Lower leg skin (tissue), 4 donors: ENCODE measurements around the gene KISS1R. TPM values are rescaled to one million over a fixed set of nuclear protein-coding genes. Genes with fewer than 3 reads are reported as not detected.

ENCODE experiments used
- DNase-seq, 2 donors: peaks; one replicate each; pipeline ENCODE4 v3.0.0-alpha.2; 2019; ENCODE audit warnings: low spot score in 2 of 2
- H3K4me3 ChIP-seq: fragments of 200-600 bp; sonication (generic); 2 replicates; pipeline ENCODE4 v1.5.1; 2017; ENCODE audit warnings: mild to moderate bottlenecking, low read depth; ENCODE audit not compliant: poor library complexity, severe bottlenecking
- CTCF ChIP-seq, 3 donors: fragments of 450-650 bp; IDR thresholded peaks; one replicate each; pipeline ENCODE4 v1.5.1; 2016; ENCODE audit warnings: antibody characterized with exemption in 3 of 3, mild to moderate bottlenecking in 3 of 3, moderate library complexity in 2 of 3
- POLR2A ChIP-seq, 2 donors: fragments of 450-650 bp; IDR thresholded peaks; one replicate each; pipeline ENCODE4 v1.6.1; 2016 to 2017; ENCODE audit warnings: antibody characterized with exemption in 2 of 2, mild to moderate bottlenecking in 1 of 2, moderate library complexity in 1 of 2
- WGBS, 2 donors: methylation state at CpG; one replicate each; pipeline ENCODE4 v1.1.5; 2018; 5-methylcytosine and 5-hydroxymethylcytosine counted together
- intact Hi-C: fragments of 100-400 bp; cut with DNase I; formaldehyde crosslinking; loops from one replicate; pipeline ENCODE4 v1.15.0; 2023; ENCODE audit warnings: low total_unique reads
- total RNA-seq, 4 donors: library from RNA; depleted of rRNA; stranded (reverse); fragments of >200 nt; gene quantifications; one replicate each; pipeline ENCODE4 v1.1.0, GENCODE V29; 2016

Gene KISS1R
- total RNA-seq, 4 donors from 2014 or later = 0.88 to 3.5 TPM; not detected in 2

GRCh38 chr19:964116-964520, 47.0 kb downstream of the KISS1R start:
- WGBS, 2 donors = 94 to 97% methylated on average over 16 of the region's 16 CpGs
- no peak overlapping the region for H3K4me3 ChIP-seq
- DNase-seq = no peak
- intact Hi-C loops = no loop called here
- TF ChIP-seq POLR2A (IDR thresholded peaks at IDR 0.05) (no peak), CTCF (IDR thresholded peaks at IDR 0.05) (no peak)

DNA sequence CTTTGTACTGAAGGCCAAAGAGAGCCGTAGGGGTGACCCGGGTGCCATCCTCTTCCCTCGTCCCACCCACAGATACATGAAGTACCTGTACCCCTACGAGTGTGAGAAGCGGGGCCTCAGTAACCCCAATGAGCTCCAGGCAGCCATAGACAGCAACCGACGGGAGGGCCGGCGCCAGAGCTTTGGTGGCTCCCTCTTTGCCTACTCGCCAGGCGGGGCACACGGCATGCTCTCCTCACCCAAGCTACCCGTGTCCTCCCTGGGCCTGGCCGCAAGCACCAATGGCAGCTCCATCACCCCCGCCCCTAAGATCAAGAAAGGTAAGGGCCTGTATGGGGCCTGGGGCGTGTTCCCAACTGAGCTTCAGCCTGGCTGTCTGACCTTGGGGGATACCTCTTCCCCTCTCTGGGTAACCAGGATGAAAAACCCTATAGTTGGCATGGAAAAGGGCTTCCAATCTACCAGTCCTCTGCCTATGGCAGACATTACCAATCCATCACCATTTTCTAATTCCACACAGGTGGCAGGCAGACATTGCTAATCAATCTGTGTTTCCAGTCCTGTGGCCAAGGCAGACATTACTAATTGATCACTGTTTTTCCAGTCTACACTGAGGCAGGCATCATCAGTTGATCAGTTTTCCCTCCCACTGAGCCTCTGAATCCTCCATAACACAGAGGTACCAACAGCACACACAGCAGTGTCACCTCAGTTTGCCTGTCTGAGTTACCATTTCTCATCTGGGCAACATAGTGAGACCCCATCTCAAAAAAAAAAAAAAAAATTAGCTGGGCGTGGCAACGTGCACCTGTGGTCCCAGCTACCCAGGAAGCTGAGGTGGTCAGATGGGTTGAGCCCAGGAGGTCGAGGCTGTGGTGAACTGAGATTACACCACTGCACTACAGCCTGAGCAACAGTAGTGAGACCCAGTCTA, 47.9 kb downstream of the KISS1R start:
- 96% methylated on average over 19 of the region's 19 CpGs for WGBS, 2 donors
- no peak for TF ChIP-seq CTCF (IDR thresholded peaks at IDR 0.05)
- TF ChIP-seq POLR2A (IDR thresholded peaks at IDR 0.05) = no peak
- intact Hi-C loops = no loop called here
- H3K4me3 ChIP-seq = no peak overlapping the region
- no peak for DNase-seq

GRCh38 chr19:966485-967088, 49.5 kb downstream of the KISS1R start:
- WGBS, 2 donors = 86 to 88% methylated on average over 17 of the region's 17 CpGs
- TF ChIP-seq CTCF (IDR thresholded peaks at IDR 0.05) = no peak
- no peak for TF ChIP-seq POLR2A (IDR thresholded peaks at IDR 0.05)
- H3K4me3 ChIP-seq = no peak overlapping the region
- no peak for DNase-seq
- intact Hi-C loops = no loop called here

Other genes with a start within 250 kb of the KISS1R start
- 10 to 100 TPM; 14.4 to 51.6 (median 43.5) TPM for gene FSTL3, start 240.9 kb upstream of the KISS1R start, total RNA-seq
- gene PRSS57, start 221.9 kb upstream of the KISS1R start, total RNA-seq = under 1 TPM in 1 of 4 donors, not detected in 3; 0.32 TPM
- gene PALM, start 208.4 kb upstream of the KISS1R start, total RNA-seq = 10 to 100 TPM; 25.1 to 92.3 (median 41.9) TPM
- 1 to 10 TPM in 2 of 4 donors, under 1 TPM in 2; 0.08 to 2.8 (median 0.92) TPM for gene MISP, start 166.2 kb upstream of the KISS1R start, total RNA-seq
- gene PTBP1, start 119.9 kb upstream of the KISS1R start, total RNA-seq = 100 to 1,000 TPM; 167 to 237 (median 205) TPM
- gene PLPPR3, start 95.4 kb upstream of the KISS1R start, total RNA-seq = not detected
- under 1 TPM in 2 of 4 donors, not detected in 2; 0.37 to 0.76 TPM for gene AZU1, start 89.5 kb upstream of the KISS1R start, total RNA-seq
- gene PRTN3, start 76.3 kb upstream of the KISS1R start, total RNA-seq = under 1 TPM in 1 of 4 donors, not detected in 3; 0.86 TPM
- gene ELANE, start 65.0 kb upstream of the KISS1R start, total RNA-seq = 1 to 10 TPM in 1 of 4 donors, under 1 TPM in 1, not detected in 2; 0.51 to 1.9 TPM
- 100 to 1,000 TPM; 263 to 871 (median 364) TPM for gene CFD, start 57.7 kb upstream of the KISS1R start, total RNA-seq
- gene MED16, start 24.1 kb upstream of the KISS1R start, total RNA-seq = 10 to 100 TPM; 41.7 to 62.3 (median 45.5) TPM
- not detected for gene RNU6-9, start 23.8 kb upstream of the KISS1R start, total RNA-seq
- 10 to 100 TPM; 58.1 to 75.6 (median 65.8) TPM for gene R3HDM4, start 4.1 kb upstream of the KISS1R start, total RNA-seq
- 1 to 10 TPM; 1.8 to 9.4 (median 5.6) TPM for gene ARID3A, start 8.7 kb downstream of the KISS1R start, total RNA-seq
- gene WDR18, start 67.0 kb downstream of the KISS1R start, total RNA-seq = 10 to 100 TPM; 29.0 to 66.9 (median 39.9) TPM
- not detected for gene GRIN3B, start 83.1 kb downstream of the KISS1R start, total RNA-seq
- 100 to 1,000 TPM; 180 to 299 (median 226) TPM for gene TMEM259, start 103.8 kb downstream of the KISS1R start, total RNA-seq
- not detected for gene RNU6-2, start 104.2 kb downstream of the KISS1R start, total RNA-seq
- 10 to 100 TPM; 71.2 to 86.5 (median 79.7) TPM for gene CNN2, start 109.3 kb downstream of the KISS1R start, total RNA-seq
- gene ABCA7, start 122.8 kb downstream of the KISS1R start, total RNA-seq = 10 to 100 TPM; 30.3 to 39.8 (median 33.5) TPM
- 10 to 100 TPM; 12.4 to 36.0 (median 14.4) TPM for gene ARHGAP45, start 149.8 kb downstream of the KISS1R start, total RNA-seq
- 100 to 1,000 TPM in 3 of 4 donors, 10 to 100 TPM in 1; 93.3 to 198 (median 123) TPM for gene POLR2E, start 178.0 kb downstream of the KISS1R start, total RNA-seq
- 100 to 1,000 TPM; 375 to 507 (median 469) TPM for gene GPX4, start 186.7 kb downstream of the KISS1R start, total RNA-seq